CD4-positive, alpha-beta memory T cell (primary cell): ENCODE results near the gene PPP2R3A. TPM values are rescaled to one million over a fixed set of nuclear protein-coding genes. Genes with fewer than 3 reads are reported as not detected.

ENCODE experiments used
- CTCF ChIA-PET: fragments of 350-600 bp; sonication (Branson Sonifier 250); formaldehyde crosslinking; loops from one replicate; lab custom pipeline; 2021; ENCODE audit warnings: inconsistent platforms; ENCODE audit not compliant: partially characterized antibody; lab: Charles Lee
- POLR2A ChIA-PET: fragments of 350-600 bp; sonication (Branson Sonifier 250); formaldehyde crosslinking; loops from one replicate; lab custom pipeline; 2021; ENCODE audit not compliant: partially characterized antibody; lab: Charles Lee
- DNase-seq, 5 donors: peaks; one replicate each; pipeline versions ENCODE4 v3.0.0 to v3.0.0-alpha.2; 2020 to 2022; ENCODE audit warnings: mixed read lengths in 1 of 5
- H3K27ac ChIP-seq: one replicate; pipeline ENCODE4 v1.7.0; 2013; ENCODE audit warnings: low read depth, low read length
- H3K27me3 ChIP-seq: 2 replicates; pipeline ENCODE4 v1.7.0; 2013; ENCODE audit warnings: mild to moderate bottlenecking, low read length, moderate library complexity; ENCODE audit not compliant: insufficient read depth
- H3K36me3 ChIP-seq: 2 replicates; pipeline ENCODE4 v1.7.0; 2013; ENCODE audit warnings: mild to moderate bottlenecking, low read length, moderate library complexity; ENCODE audit not compliant: insufficient read depth
- H3K4me1 ChIP-seq: 2 replicates; pipeline ENCODE4 v1.7.0; 2013; ENCODE audit warnings: mild to moderate bottlenecking, low read length, moderate library complexity; ENCODE audit not compliant: insufficient read depth
- H3K4me3 ChIP-seq, 2 donors: one replicate each; pipeline ENCODE4 v1.7.0; 2013; ENCODE audit warnings: low read length in 2 of 2, mild to moderate bottlenecking in 1 of 2
- H3K9me3 ChIP-seq, 2 donors: one replicate each; pipeline ENCODE4 v1.7.0; 2013; ENCODE audit warnings: low read length in 2 of 2, control low read depth in 1 of 2; ENCODE audit not compliant: control insufficient read depth in 1 of 2
- H3K27ac Mint-ChIP-seq, 7 donors: one replicate each; pipeline ENCODE4 v1.8.0; 2020 to 2021; ENCODE audit warnings: mixed read lengths in 7 of 7, mild to moderate bottlenecking in 6 of 7, inconsistent platforms in 3 of 7, moderate library complexity in 3 of 7
- H3K27me3 Mint-ChIP-seq, 2 donors: one replicate each; pipeline ENCODE4 v1.8.0; 2020 to 2021; ENCODE audit warnings: mixed read lengths in 2 of 2
- H3K36me3 Mint-ChIP-seq, 2 donors: one replicate each; pipeline ENCODE4 v1.8.0; 2020 to 2021; ENCODE audit warnings: mixed read lengths in 2 of 2, inconsistent platforms in 1 of 2, mild to moderate bottlenecking in 1 of 2
- H3K4me1 Mint-ChIP-seq, 4 donors: one replicate each; pipeline ENCODE4 v1.8.0; 2020 to 2021; ENCODE audit warnings: mixed read lengths in 4 of 4, mild to moderate bottlenecking in 1 of 4
- H3K4me3 Mint-ChIP-seq, 8 donors: one replicate each; pipeline ENCODE4 v1.8.0; 2020 to 2021; ENCODE audit warnings: mixed read lengths in 8 of 8, mild to moderate bottlenecking in 7 of 8, moderate library complexity in 6 of 8, inconsistent platforms in 3 of 8
- H3K9me3 Mint-ChIP-seq, 8 donors: one replicate each; pipeline ENCODE4 v1.8.0; 2020 to 2021; ENCODE audit warnings: mixed read lengths in 8 of 8, mild to moderate bottlenecking in 5 of 8, inconsistent platforms in 3 of 8, moderate library complexity in 1 of 8
- intact Hi-C: fragments of 100-400 bp; cut with micrococcal nuclease; formaldehyde crosslinking; loops from one replicate; pipeline ENCODE4 v1.15.1; 2023
- polyA plus RNA-seq, 2 donors: library from polyadenylated mRNA; unstranded; fragments of 300-500 nt; fragmentation: Illumina TruSeq; gene quantifications; one replicate each; pipeline ENCODE4 v1.2.3, GENCODE V29; 2021
- total RNA-seq, 2 experiments: library from RNA; stranded (reverse); gene quantifications; one replicate each; pipeline ENCODE4 v1.2.3, GENCODE V29; 2021

PPP2R3A gene
- total and polyA plus RNA-seq, 4 experiments from 2014 or later = 0.24 to 0.81 (median 0.25) TPM; not detected in 1

GRCh38 chr3:136055491-136055890, 90.0 kb downstream of the PPP2R3A start:
- no peaks in the 10 kb centered on the region for H3K36me3 ChIP-seq
- no peaks in the 10 kb centered on the region for H3K36me3 Mint-ChIP-seq
- H3K9me3 Mint-ChIP-seq = peaks cover 0 to 7% (median 0%) of the 10 kb centered on the region in 8 donors
- H3K4me1 Mint-ChIP-seq = peaks cover 0 to 2% (median 0%) of the 10 kb centered on the region in 4 donors
- CTCF ChIA-PET = interaction anchor here (0.8 kb wide), 1 partner anchor 13 kb away, joined by 3 read pairs; no protein-coding TSS in a partner anchor
- peaks cover 3% of the 10 kb centered on the region for H3K27me3 ChIP-seq
- no peaks in the 10 kb centered on the region for H3K4me1 ChIP-seq
- POLR2A ChIA-PET = no interaction called here
- no peak overlapping the region for H3K27ac Mint-ChIP-seq
- no peak for DNase-seq
- no peak overlapping the region for H3K27ac ChIP-seq
- intact Hi-C loops = no loop called here
- H3K4me3 Mint-ChIP-seq = no peak overlapping the region
- H3K4me3 ChIP-seq = no peak overlapping the region
- no peaks in the 10 kb centered on the region for H3K9me3 ChIP-seq
- peaks cover 23 to 30% of the 10 kb centered on the region in 2 donors for H3K27me3 Mint-ChIP-seq

GRCh38 chr3:136067211-136067610, 101.7 kb downstream of the PPP2R3A start:
- ChIA-PET POLR2A (no interaction called here), CTCF (no interaction called here)

DNA sequence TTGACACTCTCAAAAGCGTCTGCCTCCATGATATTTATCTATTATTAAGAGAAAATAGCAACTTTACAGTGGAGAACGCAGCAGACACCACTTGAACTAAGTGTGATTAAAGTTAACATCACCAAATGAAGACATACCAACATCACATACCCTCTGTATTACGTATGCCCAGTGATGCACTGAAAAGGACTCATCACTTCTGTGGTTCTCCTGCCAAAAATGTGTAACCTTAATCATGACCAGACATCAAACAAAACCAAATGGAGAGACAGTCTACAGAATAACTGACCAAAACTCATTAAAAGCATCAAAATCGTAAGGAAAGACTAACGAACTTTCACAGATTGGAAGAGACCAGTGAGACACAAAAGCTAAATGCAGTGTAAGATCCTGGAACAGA, 103.2 kb downstream of the PPP2R3A start:
- Mint-ChIP-seq H3K4me3 (no peak overlapping the region), H3K9me3 (no peaks in the 10 kb centered on the region), H3K4me1 (peaks cover 0 to 4% (median 1%) of the 10 kb centered on the region in 4 donors), H3K36me3 (no peaks in the 10 kb centered on the region), H3K27ac (no peak overlapping the region), H3K27me3 (no peaks in the 10 kb centered on the region)
- no peak for DNase-seq
- POLR2A ChIA-PET = interaction anchor here (1.2 kb wide), 1 partner anchor 684 kb away, joined by 4 read pairs; the partner anchor contains the start of gene STAG1
- H3K36me3 ChIP-seq = no peaks in the 10 kb centered on the region
- H3K27ac ChIP-seq = no peak overlapping the region
- no peaks in the 10 kb centered on the region for H3K27me3 ChIP-seq
- H3K4me1 ChIP-seq = no peaks in the 10 kb centered on the region
- intact Hi-C loops = no loop called here
- H3K4me3 ChIP-seq = no peak overlapping the region
- no peaks in the 10 kb centered on the region for H3K9me3 ChIP-seq
- CTCF ChIA-PET = interaction anchor here (0.8 to 2.2 kb wide), 2 partner anchors 323 to 945 kb away, joined by 3 to 13 read pairs; no protein-coding TSS in a partner anchor

More at GRCh38 chr3:136067211-136067610, 101.7 kb downstream of the PPP2R3A start:
- Mint-ChIP-seq H3K27ac (no peak overlapping the region), H3K4me1 (peaks cover 0 to 4% (median 1%) of the 10 kb centered on the region in 4 donors), H3K9me3 (peaks cover 0 to 2% (median under 1%) of the 10 kb centered on the region in 8 donors), H3K27me3 (peaks cover 0 to 1% of the 10 kb centered on the region in 2 donors), H3K4me3 (no peak overlapping the region), H3K36me3 (peaks cover 0 to under 1% of the 10 kb centered on the region in 2 donors)
- intact Hi-C loops = no loop called here
- no peaks in the 10 kb centered on the region for H3K36me3 ChIP-seq
- DNase-seq = no peak
- no peaks in the 10 kb centered on the region for H3K4me1 ChIP-seq
- H3K27me3 ChIP-seq = no peaks in the 10 kb centered on the region
- H3K27ac ChIP-seq = no peak overlapping the region
- no peak overlapping the region for H3K4me3 ChIP-seq
- no peaks in the 10 kb centered on the region for H3K9me3 ChIP-seq

GRCh38 chr3:136069933-136070332, 104.4 kb downstream of the PPP2R3A start:
- CTCF ChIA-PET = interaction anchor here (2.2 to 3.4 kb wide), 2 partner anchors 682 to 944 kb away, joined by 13 to 18 read pairs; partner anchors contain the start of gene STAG1
- H3K9me3 Mint-ChIP-seq = no peaks in the 10 kb centered on the region
- intact Hi-C loops = no loop called here

DNA sequence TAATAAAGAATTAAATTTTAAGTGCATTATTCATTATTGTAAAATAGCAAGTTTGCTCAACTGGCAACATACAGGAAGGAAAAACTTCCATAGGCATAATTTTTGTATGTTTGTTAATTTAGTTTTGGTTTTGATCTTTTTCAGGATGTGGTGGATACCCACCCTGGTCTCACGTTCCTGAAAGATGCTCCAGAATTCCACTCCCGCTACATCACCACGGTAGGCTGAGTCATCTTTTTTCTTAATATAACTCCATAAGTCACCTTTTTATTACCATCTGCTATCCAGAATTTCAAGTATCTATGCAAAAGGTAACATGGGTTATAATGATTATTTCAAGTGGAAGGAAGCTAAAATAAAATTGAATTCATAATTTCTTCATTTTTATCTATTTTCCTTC, 104.8 kb downstream of the PPP2R3A start:
- no peak for DNase-seq
- Mint-ChIP-seq H3K27ac (no peak overlapping the region), H3K4me1 (peaks cover 0 to 4% (median 1%) of the 10 kb centered on the region in 4 donors), H3K36me3 (no peaks in the 10 kb centered on the region), H3K27me3 (no peaks in the 10 kb centered on the region), H3K9me3 (no peaks in the 10 kb centered on the region), H3K4me3 (no peak overlapping the region)
- ChIA-PET CTCF (interaction anchor here (0.8 to 3.4 kb wide), 4 partner anchors 682 to 944 kb away, joined by 3 to 24 read pairs (median 16); partner anchors contain the start of gene STAG1), POLR2A (no interaction called here)
- intact Hi-C loops = no loop called here
- Histone ChIP-seq H3K27me3 (no peaks in the 10 kb centered on the region), H3K9me3 (no peaks in the 10 kb centered on the region), H3K4me1 (no peaks in the 10 kb centered on the region), H3K27ac (no peak overlapping the region), H3K4me3 (no peak overlapping the region), H3K36me3 (no peaks in the 10 kb centered on the region)

More at GRCh38 chr3:136069933-136070332, 104.4 kb downstream of the PPP2R3A start:
- H3K27me3 Mint-ChIP-seq = no peaks in the 10 kb centered on the region
- POLR2A ChIA-PET = interaction anchor here (1.2 kb wide), 1 partner anchor 683 kb away, joined by 4 read pairs; the partner anchor contains the start of gene STAG1
- Histone ChIP-seq H3K27ac (no peak overlapping the region), H3K4me1 (no peaks in the 10 kb centered on the region), H3K9me3 (no peaks in the 10 kb centered on the region), H3K27me3 (no peaks in the 10 kb centered on the region), H3K36me3 (no peaks in the 10 kb centered on the region), H3K4me3 (no peak overlapping the region)
- H3K36me3 Mint-ChIP-seq = no peaks in the 10 kb centered on the region
- no peak overlapping the region for H3K4me3 Mint-ChIP-seq
- H3K4me1 Mint-ChIP-seq = peaks cover 0 to 4% (median 1%) of the 10 kb centered on the region in 4 donors
- H3K27ac Mint-ChIP-seq = no peak overlapping the region
- no peak for DNase-seq

DNA sequence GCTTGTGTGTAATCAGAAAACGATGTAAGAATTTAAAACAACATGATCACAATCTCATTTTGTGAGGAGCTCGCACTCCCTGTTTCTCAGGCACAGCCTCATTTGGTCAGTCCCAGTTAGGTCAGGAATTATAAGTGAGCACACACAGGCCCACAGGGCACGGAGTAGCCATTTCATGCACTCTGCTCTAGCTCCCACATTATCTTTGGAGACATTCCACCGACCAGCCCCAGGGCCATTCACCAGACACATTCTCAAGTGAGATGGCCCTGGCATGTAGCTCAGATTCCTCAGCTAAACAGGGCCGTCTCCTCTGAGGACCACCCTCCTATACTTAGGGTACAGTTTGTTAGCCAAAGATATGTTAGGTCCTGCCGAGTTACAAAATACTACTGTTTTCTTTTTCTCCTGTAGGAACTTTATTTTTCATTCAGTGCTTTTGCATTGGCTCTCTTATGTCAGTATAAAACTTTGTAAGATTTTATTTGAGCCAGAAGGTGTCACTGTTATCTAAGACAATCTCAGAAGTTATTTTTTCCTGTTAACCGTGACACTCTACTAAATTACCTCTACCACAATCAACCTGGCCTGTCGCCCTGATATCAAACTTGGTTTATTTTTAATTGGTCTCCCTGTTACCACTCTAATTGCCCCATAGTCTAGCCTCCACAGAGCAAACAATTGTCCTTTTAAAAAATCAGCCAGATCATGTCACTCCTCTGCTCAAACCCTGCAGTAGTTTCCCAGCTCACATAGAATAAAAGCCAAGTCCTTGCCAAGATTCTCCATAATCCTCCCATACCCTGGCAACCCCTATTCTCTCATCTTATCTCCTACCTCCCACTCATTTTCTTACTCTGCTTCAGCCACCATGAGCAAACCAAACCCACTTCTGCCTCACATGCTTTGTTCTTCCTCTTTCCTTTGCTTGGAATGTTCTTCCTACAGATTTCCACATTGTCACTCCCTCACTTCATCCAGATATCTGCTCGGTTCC, 105.7 kb downstream of the PPP2R3A start:
- Histone ChIP-seq H3K27ac (no peak overlapping the region), H3K4me1 (no peaks in the 10 kb centered on the region), H3K27me3 (no peaks in the 10 kb centered on the region), H3K9me3 (no peaks in the 10 kb centered on the region), H3K36me3 (no peaks in the 10 kb centered on the region), H3K4me3 (no peak overlapping the region)
- no peak for DNase-seq
- Mint-ChIP-seq H3K27me3 (no peaks in the 10 kb centered on the region), H3K4me1 (peaks cover 0 to 4% (median 1%) of the 10 kb centered on the region in 4 donors), H3K36me3 (no peaks in the 10 kb centered on the region), H3K27ac (peak overlapping the region in 3 of 7 donors; percentile 1 to 36 (median 9)), H3K9me3 (no peaks in the 10 kb centered on the region), H3K4me3 (no peak overlapping the region)
- ChIA-PET POLR2A (interaction anchor here (1.0 kb wide), 1 partner anchor 682 kb away, joined by 3 read pairs; no protein-coding TSS in a partner anchor), CTCF (interaction anchor here (0.6 to 3.4 kb wide), 8 partner anchors 11 to 958 kb away, joined by 3 to 24 read pairs (median 4); partner anchors contain the start of gene STAG1)
- intact Hi-C loops = no loop called here
